Upper lobe of left lung (tissue), 4 donors: ENCODE results near the gene STING1.
"Not testable (repeated sequence)": the region's sequence is repeated elsewhere in the genome, so short reads cannot be mapped to it uniquely, and the experiment has no call there.

Experiments used
- EP300 ChIP-seq, 4 donors: sonication (generic); formaldehyde crosslinking; IDR thresholded peaks; one replicate each; pipeline ENCODE4 v1.5.1; 2017; ENCODE audit warnings: antibody characterized with exemption in 4 of 4, control low read depth in 2 of 4
- POLR2A ChIP-seq, 4 donors: fragments of 450-650 bp; IDR thresholded peaks; one replicate each; pipeline ENCODE4 v1.5.1; 2016 to 2017; ENCODE audit warnings: antibody characterized with exemption in 4 of 4, mild to moderate bottlenecking in 2 of 4
- TF ChIP-seq, protein P1 (sequence below), 6 experiments: fragments of 450-650 bp in 4 of 6; fragments of 200-600 bp in 2 of 6; sonication (generic) in 2 of 6; IDR thresholded peaks; one replicate each; pipeline ENCODE4 v1.5.1; 2016 to 2019; ENCODE audit warnings: antibody characterized with exemption in 6 of 6

DNA sequence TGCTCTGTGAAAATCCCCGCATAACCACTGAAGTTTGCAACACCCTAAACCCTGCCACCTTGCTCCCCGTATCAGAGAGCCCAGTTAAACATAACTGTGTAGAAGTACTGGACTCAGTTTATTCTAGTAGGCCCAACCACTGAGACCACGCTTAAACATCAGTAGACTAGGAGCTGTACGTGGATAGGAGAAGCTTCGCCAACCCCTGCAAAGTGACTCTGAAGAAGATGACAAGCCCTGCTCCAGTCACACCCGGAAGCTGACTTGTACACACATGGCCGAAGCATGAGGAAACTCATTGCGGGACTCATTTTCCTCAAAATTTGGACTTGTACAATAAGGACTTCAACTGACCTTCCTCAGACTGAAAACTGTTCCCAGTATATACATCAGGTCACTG, 46.1 kb upstream of the STING1 start:
- TF ChIP-seq POLR2A, EP300 (IDR thresholded peaks at IDR 0.05): not testable (repeated sequence)
- TF ChIP-seq, protein P1, sequence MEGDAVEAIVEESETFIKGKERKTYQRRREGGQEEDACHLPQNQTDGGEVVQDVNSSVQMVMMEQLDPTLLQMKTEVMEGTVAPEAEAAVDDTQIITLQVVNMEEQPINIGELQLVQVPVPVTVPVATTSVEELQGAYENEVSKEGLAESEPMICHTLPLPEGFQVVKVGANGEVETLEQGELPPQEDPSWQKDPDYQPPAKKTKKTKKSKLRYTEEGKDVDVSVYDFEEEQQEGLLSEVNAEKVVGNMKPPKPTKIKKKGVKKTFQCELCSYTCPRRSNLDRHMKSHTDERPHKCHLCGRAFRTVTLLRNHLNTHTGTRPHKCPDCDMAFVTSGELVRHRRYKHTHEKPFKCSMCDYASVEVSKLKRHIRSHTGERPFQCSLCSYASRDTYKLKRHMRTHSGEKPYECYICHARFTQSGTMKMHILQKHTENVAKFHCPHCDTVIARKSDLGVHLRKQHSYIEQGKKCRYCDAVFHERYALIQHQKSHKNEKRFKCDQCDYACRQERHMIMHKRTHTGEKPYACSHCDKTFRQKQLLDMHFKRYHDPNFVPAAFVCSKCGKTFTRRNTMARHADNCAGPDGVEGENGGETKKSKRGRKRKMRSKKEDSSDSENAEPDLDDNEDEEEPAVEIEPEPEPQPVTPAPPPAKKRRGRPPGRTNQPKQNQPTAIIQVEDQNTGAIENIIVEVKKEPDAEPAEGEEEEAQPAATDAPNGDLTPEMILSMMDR (IDR thresholded peaks at IDR 0.05): not testable (repeated sequence)
